Right atrium auricular region (tissue), 2 donors: ENCODE measurements around the gene STAU1. TPM values are rescaled to one million over a fixed set of nuclear protein-coding genes. Genes with fewer than 3 reads are reported as not detected.

Experiments
- DNase-seq: peaks from one replicate; pipeline ENCODE4 v3.0.0-alpha.2; 2019; ENCODE audit warnings: low spot score
- H3K27ac ChIP-seq, 2 donors: fragments of 200-600 bp; sonication (generic); 1 replicate in 1 of 2; 2 replicates in 1 of 2; pipeline ENCODE4 v1.5.1; 2016 to 2019
- H3K27me3 ChIP-seq, 2 donors: fragments of 200-600 bp; sonication (generic); one replicate each; pipeline versions ENCODE4 v1.5.1 to v1.6.0; 2017 to 2019
- H3K36me3 ChIP-seq: fragments of 200-600 bp; sonication (generic); one replicate; pipeline ENCODE4 v1.5.1; 2016
- H3K4me1 ChIP-seq, 2 donors: fragments of 200-600 bp; sonication (generic); one replicate each; pipeline versions ENCODE4 v1.5.1 to v1.6.0; 2017 to 2019
- H3K4me3 ChIP-seq, 2 donors: fragments of 200-600 bp; sonication (generic); 1 replicate in 1 of 2; 2 replicates in 1 of 2; pipeline ENCODE4 v1.5.1; 2017 to 2019; ENCODE audit warnings: mild to moderate bottlenecking in 1 of 2, moderate library complexity in 1 of 2
- H3K9me3 ChIP-seq, 2 donors: fragments of 200-600 bp; sonication (generic); one replicate each; pipeline ENCODE4 v1.5.1; 2019
- total RNA-seq, 2 donors: library from RNA; depleted of rRNA; stranded (reverse); fragments of >200 nt; gene quantifications; one replicate each; pipeline ENCODE4 v1.1.0, GENCODE V29; 2016
- TF ChIP-seq, protein P1 (sequence below), 2 donors: fragments of 200-600 bp; sonication (generic); IDR thresholded peaks; one replicate each; pipeline ENCODE4 v1.5.1; 2019; ENCODE audit warnings: antibody characterized with exemption in 2 of 2

The STAU1 gene
- total RNA-seq, 2 donors from 2014 or later: 62.9 to 77.0 TPM

DNA sequence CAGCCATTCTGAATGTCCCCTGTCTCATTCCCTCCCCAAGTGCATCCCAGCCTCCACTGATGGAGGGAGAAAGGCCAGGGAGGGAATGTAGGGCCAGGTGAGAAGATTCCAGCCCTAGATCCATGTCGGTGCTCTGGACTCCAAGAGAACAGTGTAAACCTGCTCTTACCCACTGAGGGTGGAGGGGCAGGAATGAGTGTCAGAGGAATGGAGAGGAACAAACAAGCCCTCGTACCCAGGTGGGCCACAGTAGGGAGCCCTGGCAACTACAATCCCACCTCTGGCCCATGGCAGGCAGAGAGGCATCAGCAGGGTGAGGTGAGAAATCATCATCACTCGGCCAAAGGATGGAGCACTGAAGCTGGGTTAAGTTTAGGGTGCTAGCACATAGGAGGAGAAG is 54.6 kb downstream of the STAU1 start:
- Histone ChIP-seq H3K4me1 (no peaks in the 10 kb centered on the region), H3K4me3 (no peak overlapping the region), H3K9me3 (no peaks in the 10 kb centered on the region), H3K36me3 (peaks cover 4% of the 10 kb centered on the region), H3K27ac (no peak overlapping the region), H3K27me3 (no peaks in the 10 kb centered on the region)
- DNase-seq: no peak
- TF ChIP-seq, protein P1, sequence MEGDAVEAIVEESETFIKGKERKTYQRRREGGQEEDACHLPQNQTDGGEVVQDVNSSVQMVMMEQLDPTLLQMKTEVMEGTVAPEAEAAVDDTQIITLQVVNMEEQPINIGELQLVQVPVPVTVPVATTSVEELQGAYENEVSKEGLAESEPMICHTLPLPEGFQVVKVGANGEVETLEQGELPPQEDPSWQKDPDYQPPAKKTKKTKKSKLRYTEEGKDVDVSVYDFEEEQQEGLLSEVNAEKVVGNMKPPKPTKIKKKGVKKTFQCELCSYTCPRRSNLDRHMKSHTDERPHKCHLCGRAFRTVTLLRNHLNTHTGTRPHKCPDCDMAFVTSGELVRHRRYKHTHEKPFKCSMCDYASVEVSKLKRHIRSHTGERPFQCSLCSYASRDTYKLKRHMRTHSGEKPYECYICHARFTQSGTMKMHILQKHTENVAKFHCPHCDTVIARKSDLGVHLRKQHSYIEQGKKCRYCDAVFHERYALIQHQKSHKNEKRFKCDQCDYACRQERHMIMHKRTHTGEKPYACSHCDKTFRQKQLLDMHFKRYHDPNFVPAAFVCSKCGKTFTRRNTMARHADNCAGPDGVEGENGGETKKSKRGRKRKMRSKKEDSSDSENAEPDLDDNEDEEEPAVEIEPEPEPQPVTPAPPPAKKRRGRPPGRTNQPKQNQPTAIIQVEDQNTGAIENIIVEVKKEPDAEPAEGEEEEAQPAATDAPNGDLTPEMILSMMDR (IDR thresholded peaks at IDR 0.05): no peak

DNA sequence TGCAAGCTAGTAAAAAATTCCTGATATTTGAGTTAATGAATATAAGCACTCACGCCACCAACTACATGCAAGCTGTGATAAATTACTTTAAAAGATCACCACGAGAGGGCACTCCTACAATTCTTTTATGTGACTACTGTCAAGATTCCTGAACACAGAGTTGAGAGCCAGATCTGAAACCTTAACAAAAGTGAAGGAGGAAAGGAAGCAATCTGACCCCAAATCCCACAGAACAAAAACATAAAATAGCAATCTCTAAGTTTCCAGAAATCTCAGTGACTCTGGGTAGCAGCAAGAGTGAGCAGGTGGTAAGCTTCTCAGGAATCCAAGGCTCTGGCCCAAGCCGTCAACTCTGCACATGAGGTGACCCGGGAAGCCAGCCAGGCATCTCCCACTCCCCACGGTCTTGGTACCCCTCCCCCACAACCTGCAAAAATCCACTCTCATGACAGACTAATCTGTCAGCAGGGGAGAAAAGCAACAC is 55.1 kb downstream of the STAU1 start:
- no peaks in the 10 kb centered on the region for H3K4me1 ChIP-seq
- peaks cover 4% of the 10 kb centered on the region for H3K36me3 ChIP-seq
- DNase-seq: no peak
- no peak overlapping the region for H3K4me3 ChIP-seq
- H3K27ac ChIP-seq: no peak overlapping the region
- H3K9me3 ChIP-seq: no peaks in the 10 kb centered on the region
- no peaks in the 10 kb centered on the region for H3K27me3 ChIP-seq
- TF ChIP-seq, protein P1 (IDR thresholded peaks at IDR 0.05): peak; percentile 27 to 67

- Histone ChIP-seq H3K4me3 (no peak overlapping the region), H3K27me3 (no peaks in the 10 kb centered on the region), H3K4me1 (no peaks in the 10 kb centered on the region), H3K9me3 (no peaks in the 10 kb centered on the region), H3K36me3 (peaks cover 45% of the 10 kb centered on the region), H3K27ac (no peak overlapping the region)
- DNase-seq: no peak
- TF ChIP-seq, protein P1 (IDR thresholded peaks at IDR 0.05): no peak
These were observed 64.2 kb downstream of the STAU1 start for GRCh38 chr20:49123982-49124381.

DNA sequence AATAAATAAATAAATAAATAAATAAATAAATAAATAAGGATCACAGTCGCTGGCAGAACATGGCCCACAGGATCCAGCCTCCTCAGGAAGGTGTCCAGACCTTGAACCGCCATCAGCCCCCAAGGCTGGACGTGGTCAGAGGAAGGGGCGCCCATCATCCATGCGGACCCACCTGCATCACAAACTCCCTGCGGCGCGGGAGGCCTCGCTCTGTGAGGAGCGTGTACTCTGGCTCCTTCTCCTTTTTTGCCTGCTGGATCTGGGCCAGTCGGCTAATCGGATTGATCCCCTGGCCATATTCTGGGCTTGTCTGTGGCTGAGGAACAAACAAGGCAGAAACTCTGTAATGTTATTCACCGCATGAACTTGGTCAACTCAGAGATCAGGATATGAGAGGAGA is 65.2 kb downstream of the STAU1 start:
- no peak overlapping the region for H3K4me3 ChIP-seq
- H3K27me3 ChIP-seq: no peaks in the 10 kb centered on the region
- no peaks in the 10 kb centered on the region for H3K4me1 ChIP-seq
- peaks cover 55% of the 10 kb centered on the region for H3K36me3 ChIP-seq
- DNase-seq: no peak
- TF ChIP-seq, protein P1 (IDR thresholded peaks at IDR 0.05): no peak
- H3K27ac ChIP-seq: no peak overlapping the region
- no peaks in the 10 kb centered on the region for H3K9me3 ChIP-seq

DNA sequence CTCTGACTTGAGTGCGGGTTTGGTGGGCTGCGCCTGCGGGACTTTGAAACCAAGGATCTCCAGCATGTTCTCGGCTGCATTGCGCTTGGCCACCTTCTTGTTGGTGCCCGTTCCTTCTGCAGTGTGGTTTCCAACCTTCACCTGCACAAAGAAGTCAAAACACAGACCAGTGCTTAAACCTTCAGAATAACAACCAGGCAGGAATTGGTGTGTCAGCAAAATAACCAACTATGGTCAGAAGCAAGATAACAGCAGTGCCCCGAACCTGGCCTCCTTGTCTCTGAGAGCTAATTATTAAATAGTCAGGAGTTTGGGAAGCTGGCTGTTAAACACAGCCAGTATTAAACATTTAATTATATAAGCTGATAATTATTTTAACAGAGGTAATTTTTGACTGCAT is 68.1 kb downstream of the STAU1 start:
- Histone ChIP-seq H3K36me3 (peaks cover 84% of the 10 kb centered on the region), H3K27me3 (no peaks in the 10 kb centered on the region), H3K27ac (no peak overlapping the region), H3K4me1 (no peaks in the 10 kb centered on the region), H3K9me3 (no peaks in the 10 kb centered on the region), H3K4me3 (no peak overlapping the region)
- DNase-seq: no peak
- TF ChIP-seq, protein P1 (IDR thresholded peaks at IDR 0.05): no peak

GRCh38 chr20:49118307-49118706 is 69.8 kb downstream of the STAU1 start:
- DNase-seq: no peak

More at GRCh38 chr20:49118307-49118706, 69.8 kb downstream of the STAU1 start:
- no peaks in the 10 kb centered on the region for H3K4me1 ChIP-seq
- peaks cover 87% of the 10 kb centered on the region for H3K36me3 ChIP-seq
- TF ChIP-seq, protein P1 (IDR thresholded peaks at IDR 0.05): no peak
- no peaks in the 10 kb centered on the region for H3K27me3 ChIP-seq
- no peak overlapping the region for H3K27ac ChIP-seq
- no peak overlapping the region for H3K4me3 ChIP-seq
- no peaks in the 10 kb centered on the region for H3K9me3 ChIP-seq
